AG10803 (cell line): ENCODE results near the gene ISG20.
A peak's percentile ranks its signal among the peaks of the same experiment; 100 is the strongest.

Experiments
- DNase-seq: peaks from one replicate; pipeline ENCODE4 v3.0.0; 2010; ENCODE audit warnings: low read depth
- H3K4me3 ChIP-seq: 2 replicates; pipeline ENCODE4 v1.5.1; 2011; ENCODE audit warnings: mild to moderate bottlenecking, low read length, control low read depth
- CTCF ChIP-seq: conservative IDR thresholded peaks from 2 replicates; pipeline ENCODE4 v1.5.1; 2011; ENCODE audit warnings: mild to moderate bottlenecking, low read length, control low read depth, inconsistent platforms

Gene ISG20

GRCh38 chr15:88646088-88646405, 7.2 kb downstream of the ISG20 start:
- no peak for DNase-seq
- no peak for TF ChIP-seq CTCF
- no peak overlapping the region for H3K4me3 ChIP-seq

GRCh38 chr15:88646951-88647350, 8.1 kb downstream of the ISG20 start:
- no peak for DNase-seq
- no peak for TF ChIP-seq CTCF
- H3K4me3 ChIP-seq, result no peak overlapping the region

GRCh38 chr15:88647351-88648105, 8.7 kb downstream of the ISG20 start:
- H3K4me3 ChIP-seq, result no peak overlapping the region
- TF ChIP-seq CTCF, result no peak
- DNase-seq, result no peak

GRCh38 chr15:88648357-88649214, 9.8 kb downstream of the ISG20 start:
- no peak overlapping the region for H3K4me3 ChIP-seq
- DNase-seq, result peak; percentile 16
- no peak for TF ChIP-seq CTCF

GRCh38 chr15:88649286-88649733, 10.5 kb downstream of the ISG20 start:
- no peak overlapping the region for H3K4me3 ChIP-seq
- TF ChIP-seq CTCF, result no peak
- DNase-seq, result peak; percentile 87

- no peak for DNase-seq
- no peak for TF ChIP-seq CTCF
- no peak overlapping the region for H3K4me3 ChIP-seq
These were observed 11.1 kb downstream of the ISG20 start for GRCh38 chr15:88649753-88650551.
